HG02970 (cell line): ENCODE data around the gene ABTB2.

Experiments used
- ATAC-seq: cut with Tn5 transposase; IDR thresholded peaks from one replicate; pipeline ENCODE4 v1.9.1; 2021; ENCODE audit warnings: mild to moderate bottlenecking, moderate library complexity, moderate number of reproducible peaks; ENCODE audit not compliant: unreplicated experiment, low FRiP score

Gene ABTB2

GRCh38 chr11:34180040-34180813 is 177.6 kb downstream of the ABTB2 start:
- ATAC-seq = no peak

- ATAC-seq = no peak
Measured at GRCh38 chr11:34179026-34179675, 178.7 kb downstream of the ABTB2 start.

GRCh38 chr11:34178209-34178821 is 179.5 kb downstream of the ABTB2 start:
- no peak for ATAC-seq

- no peak for ATAC-seq
Measured at GRCh38 chr11:34176751-34177209, 181.0 kb downstream of the ABTB2 start.

GRCh38 chr11:34175284-34176019 is 182.4 kb downstream of the ABTB2 start:
- no peak for ATAC-seq

GRCh38 chr11:34174412-34175041 is 183.3 kb downstream of the ABTB2 start:
- peak; percentile 83 for ATAC-seq

- no peak for ATAC-seq
Measured at GRCh38 chr11:34173050-34173449, 184.8 kb downstream of the ABTB2 start.

GRCh38 chr11:34169686-34170085 is 188.1 kb downstream of the ABTB2 start:
- ATAC-seq = no peak

GRCh38 chr11:34168642-34169420 is 189.0 kb downstream of the ABTB2 start:
- no peak for ATAC-seq

- no peak for ATAC-seq
Measured at GRCh38 chr11:34167961-34168360, 189.8 kb downstream of the ABTB2 start.

- no peak for ATAC-seq
Measured at GRCh38 chr11:34166806-34167740, 190.7 kb downstream of the ABTB2 start.

- ATAC-seq = no peak
Measured at GRCh38 chr11:34165786-34166555, 191.8 kb downstream of the ABTB2 start.

- no peak for ATAC-seq
Measured at GRCh38 chr11:34165121-34165520, 192.7 kb downstream of the ABTB2 start.

GRCh38 chr11:34162856-34163255 is 195.0 kb downstream of the ABTB2 start:
- ATAC-seq = no peak

- no peak for ATAC-seq
Measured at GRCh38 chr11:34162493-34162820, 195.4 kb downstream of the ABTB2 start.

- ATAC-seq = no peak
Measured at GRCh38 chr11:34161812-34162492, 195.9 kb downstream of the ABTB2 start.

- ATAC-seq = no peak
Measured at GRCh38 chr11:34161361-34161760, 196.4 kb downstream of the ABTB2 start.
